Daoy (cell line): ENCODE results near the gene MFNG. TPM values are rescaled to one million over a fixed set of nuclear protein-coding genes. Genes with fewer than 3 reads are reported as not detected.
A peak's percentile ranks its signal among the peaks of the same experiment; 100 is the strongest.

Experiments
- DNase-seq: peaks from one replicate; pipeline ENCODE4 v3.0.0-alpha.2; 2015; ENCODE audit warnings: low read depth
- total RNA-seq: library from RNA; depleted of rRNA; stranded (reverse); fragments of >200 nt; shearing (Covaris generic); gene quantifications from 2 replicates; pipeline ENCODE4 v1.2.3, GENCODE V29; 2014

Gene MFNG
- total RNA-seq, 1 experiment from 2014 or later: 3.0 TPM

GRCh38 chr22:37511395-37512104 lies 25.4 kb upstream of the MFNG start:
- DNase-seq: no peak

GRCh38 chr22:37510091-37510490 lies 23.9 kb upstream of the MFNG start:
- DNase-seq: no peak

GRCh38 chr22:37509059-37509860 lies 23.1 kb upstream of the MFNG start:
- DNase-seq: no peak

GRCh38 chr22:37508431-37508992 lies 22.3 kb upstream of the MFNG start:
- no peak for DNase-seq

- no peak for DNase-seq
Measured at GRCh38 chr22:37507731-37508130, 21.5 kb upstream of the MFNG start.

- no peak for DNase-seq
Measured at GRCh38 chr22:37505989-37506388, 19.8 kb upstream of the MFNG start.

- no peak for DNase-seq
Measured at GRCh38 chr22:37505565-37505964, 19.4 kb upstream of the MFNG start.

- no peak for DNase-seq
Measured at GRCh38 chr22:37504964-37505363, 18.8 kb upstream of the MFNG start.

- DNase-seq: no peak
Measured at GRCh38 chr22:37503850-37504249, 17.7 kb upstream of the MFNG start.

GRCh38 chr22:37503183-37503683 lies 17.0 kb upstream of the MFNG start:
- no peak for DNase-seq

GRCh38 chr22:37502342-37503182 lies 16.4 kb upstream of the MFNG start:
- no peak for DNase-seq

GRCh38 chr22:37501610-37502341 lies 15.6 kb upstream of the MFNG start:
- peak; percentile 89 for DNase-seq

GRCh38 chr22:37500745-37501609 lies 14.8 kb upstream of the MFNG start:
- no peak for DNase-seq

GRCh38 chr22:37499789-37500540 lies 13.8 kb upstream of the MFNG start:
- no peak for DNase-seq

- no peak for DNase-seq
Measured at GRCh38 chr22:37499027-37499707, 13.0 kb upstream of the MFNG start.

GRCh38 chr22:37498289-37498909 lies 12.2 kb upstream of the MFNG start:
- DNase-seq: peak; percentile 37

GRCh38 chr22:37497062-37497599 lies 10.9 kb upstream of the MFNG start:
- peak; percentile 94 for DNase-seq

- DNase-seq: peak; percentile 76
Measured at GRCh38 chr22:37496651-37497050, 10.5 kb upstream of the MFNG start.
